CD14-positive monocyte (primary cell): Measurements from ENCODE around the gene KEAP1. TPM values are rescaled to one million over a fixed set of nuclear protein-coding genes. Genes with fewer than 3 reads are reported as not detected.

Experiments used
- DNase-seq, 3 donors: peaks; one replicate each; pipeline ENCODE4 v3.0.0-alpha.2; 2011 to 2022
- H2AFZ ChIP-seq: 2 replicates; pipeline ENCODE4 v1.6.0; 2012; ENCODE audit warnings: mild to moderate bottlenecking, low read depth, low read length, inconsistent platforms; ENCODE audit not compliant: insufficient read depth, poor library complexity, severe bottlenecking
- H3K27ac ChIP-seq, 2 donors: 1 replicate in 1 of 2; 2 replicates in 1 of 2; pipeline ENCODE4 v1.5.1; 2012 to 2013; ENCODE audit warnings: low read length in 2 of 2, control low read depth in 1 of 2, inconsistent platforms in 1 of 2, low read depth in 1 of 2, mild to moderate bottlenecking in 1 of 2
- H3K27me3 ChIP-seq, 2 donors: one replicate each; pipeline versions ENCODE4 v1.6.0 to v1.6.1; 2011 to 2013; ENCODE audit warnings: low read length in 2 of 2; ENCODE audit not compliant: control insufficient read depth in 2 of 2, insufficient read depth in 2 of 2
- H3K36me3 ChIP-seq, 2 donors: replicated peaks in 1 of 2; 1 replicate in 1 of 2; 2 replicates in 1 of 2; pipeline versions ENCODE4 v1.5.1 to v1.6.1; 2012 to 2013; ENCODE audit warnings: low read length in 2 of 2, control low read depth in 1 of 2, inconsistent platforms in 1 of 2, mild to moderate bottlenecking in 1 of 2; ENCODE audit not compliant: insufficient read depth in 2 of 2, control insufficient read depth in 1 of 2
- H3K4me1 ChIP-seq, 2 donors: 1 replicate in 1 of 2; 2 replicates in 1 of 2; pipeline versions ENCODE4 v1.5.1 to v1.6.1; 2012 to 2013; ENCODE audit warnings: low read length in 2 of 2, control low read depth in 1 of 2, inconsistent platforms in 1 of 2, mild to moderate bottlenecking in 1 of 2, moderate library complexity in 1 of 2; ENCODE audit not compliant: insufficient read depth in 2 of 2, control insufficient read depth in 1 of 2
- H3K4me2 ChIP-seq: replicated peaks from 2 replicates; pipeline ENCODE3; 2012; ENCODE audit warnings: low read length, moderate library complexity, mild to moderate bottlenecking; ENCODE audit not compliant: poor library complexity, severe bottlenecking; ENCODE audit errors: extremely low read depth
- H3K4me3 ChIP-seq, 3 experiments: fragments of 200-600 bp in 1 of 3; sonication (generic) in 1 of 3; replicated peaks in 1 of 3; 1 replicate in 2 of 3; 2 replicates in 1 of 3; pipeline ENCODE4 v1.5.1; 2011 to 2013; ENCODE audit warnings: low read length in 3 of 3, mild to moderate bottlenecking in 3 of 3, control low read depth in 2 of 3, low read depth in 2 of 3, inconsistent platforms in 1 of 3, moderate library complexity in 1 of 3
- H3K79me2 ChIP-seq: 2 replicates; pipeline ENCODE4 v1.6.0; 2012; ENCODE audit warnings: mild to moderate bottlenecking, control low read depth, inconsistent platforms, low read length, moderate library complexity; ENCODE audit not compliant: insufficient read depth
- H3K9ac ChIP-seq: 2 replicates; pipeline ENCODE4 v1.6.0; 2017; ENCODE audit warnings: low read length, mild to moderate bottlenecking; ENCODE audit not compliant: insufficient read depth, poor library complexity, severe bottlenecking
- H3K9me3 ChIP-seq, 2 donors: replicated peaks in 1 of 2; 1 replicate in 1 of 2; 2 replicates in 1 of 2; pipeline versions ENCODE4 v1.5.1 to v1.6.1; 2012 to 2013; ENCODE audit warnings: low read length in 2 of 2, control low read depth in 1 of 2; ENCODE audit not compliant: control insufficient read depth in 1 of 2, insufficient read depth in 1 of 2
- H4K20me1 ChIP-seq: 2 replicates; pipeline ENCODE4 v1.6.0; 2012; ENCODE audit warnings: mild to moderate bottlenecking, low read length, control low read depth, moderate library complexity; ENCODE audit not compliant: insufficient read depth
- H3K27ac Mint-ChIP-seq, 7 donors: one replicate each; pipeline ENCODE4 v1.8.0; 2020; ENCODE audit warnings: mild to moderate bottlenecking in 7 of 7, mixed read lengths in 7 of 7, moderate library complexity in 6 of 7, inconsistent platforms in 2 of 7
- H3K27me3 Mint-ChIP-seq, 3 donors: one replicate each; pipeline ENCODE4 v1.8.0; 2021 to 2022; ENCODE audit warnings: low read depth in 3 of 3, mild to moderate bottlenecking in 3 of 3, mixed read lengths in 3 of 3, moderate library complexity in 3 of 3, inconsistent platforms in 1 of 3
- H3K36me3 Mint-ChIP-seq, 2 donors: one replicate each; pipeline ENCODE4 v1.8.0; 2020; ENCODE audit warnings: mixed read lengths in 2 of 2, inconsistent platforms in 1 of 2, mild to moderate bottlenecking in 1 of 2
- H3K4me1 Mint-ChIP-seq: one replicate; pipeline ENCODE4 v1.8.0; 2020; ENCODE audit warnings: mild to moderate bottlenecking, mixed read lengths
- H3K4me3 Mint-ChIP-seq, 2 donors: one replicate each; pipeline ENCODE4 v1.8.0; 2020; ENCODE audit warnings: mild to moderate bottlenecking in 2 of 2, mixed read lengths in 2 of 2, moderate library complexity in 1 of 2
- H3K9me3 Mint-ChIP-seq, 7 donors: one replicate each; pipeline ENCODE4 v1.8.0; 2020 to 2022; ENCODE audit warnings: mixed read lengths in 7 of 7, mild to moderate bottlenecking in 6 of 7, moderate library complexity in 6 of 7, inconsistent platforms in 2 of 7
- CTCF ChIP-seq: fragments of 200-600 bp; IDR thresholded peaks from one replicate; pipeline ENCODE4 v1.8.0; 2022; ENCODE audit warnings: antibody characterized with exemption, mild to moderate bottlenecking
- WGBS: methylation state at CpG from one replicate; pipeline ENCODE4 v1.1.5; 2013; ENCODE audit warnings: missing lambda C conversion rate; ENCODE audit not compliant: insufficient coverage; 5-methylcytosine and 5-hydroxymethylcytosine counted together
- intact Hi-C, 2 donors: fragments of 100-400 bp; cut with micrococcal nuclease; formaldehyde crosslinking; loops; one replicate each; pipeline versions ENCODE4 v1.15.0 to v1.15.1; 2023
- polyA plus RNA-seq, 3 donors: library from polyadenylated mRNA; depleted of rRNA in 1 of 3; unstranded in 2 of 3; stranded (reverse) in 1 of 3; fragments of 300-500 nt in 2 of 3; fragments of >200 nt in 1 of 3; fragmentation: Illumina TruSeq in 2 of 3; gene quantifications; 1 replicate in 2 of 3; 2 replicates in 1 of 3; pipeline ENCODE4 v1.2.3, GENCODE V29; 2012 to 2021

The KEAP1 gene
- polyA plus RNA-seq, 3 donors = 26.0 to 32.6 (median 26.1) TPM

GRCh38 chr19:10550336-10550735 lies 47.2 kb upstream of the KEAP1 start:
- 100% methylated on average over 3 of the region's 6 CpGs for WGBS
- H2AFZ ChIP-seq = no peak overlapping the region
- no peak overlapping the region for H3K4me2 ChIP-seq
- H4K20me1 ChIP-seq = peaks cover 49% of the 10 kb centered on the region
- TF ChIP-seq CTCF = no peak
- no peak for DNase-seq
- Mint-ChIP-seq H3K36me3 (peaks cover 62 to 83% of the 10 kb centered on the region in 2 donors), H3K9me3 (peaks cover 0 to 8% (median 1%) of the 10 kb centered on the region in 7 donors), H3K4me3 (no peak overlapping the region), H3K27ac (peak overlapping the region in 4 of 7 donors; percentile 15 to 64 (median 49)), H3K4me1 (peaks cover 11% of the 10 kb centered on the region), H3K27me3 (peaks cover 0 to 1% (median 0%) of the 10 kb centered on the region in 3 donors)
- H3K9me3 ChIP-seq = peaks cover 0 to 4% of the 10 kb centered on the region in 2 donors
- peaks cover 2 to 8% of the 10 kb centered on the region in 2 donors for H3K4me1 ChIP-seq
- H3K27me3 ChIP-seq = no peaks in the 10 kb centered on the region
- H3K27ac ChIP-seq = no peak overlapping the region
- H3K4me3 ChIP-seq = no peak overlapping the region
- no peak overlapping the region for H3K9ac ChIP-seq
- peaks cover 66 to 84% of the 10 kb centered on the region in 2 donors for H3K36me3 ChIP-seq
- intact Hi-C loops = loop anchor here in 1 of 2 donors (1.0 kb wide), 1 partner anchor 9 kb away; no protein-coding TSS in a partner anchor
- peaks cover 20% of the 10 kb centered on the region for H3K79me2 ChIP-seq

GRCh38 chr19:10549733-10550132 lies 46.6 kb upstream of the KEAP1 start:
- peaks cover 17% of the 10 kb centered on the region for H3K4me1 Mint-ChIP-seq
- TF ChIP-seq CTCF = no peak
- no peak for DNase-seq
- Histone ChIP-seq H3K27me3 (no peaks in the 10 kb centered on the region), H3K9me3 (peaks cover 0 to 4% of the 10 kb centered on the region in 2 donors), H3K27ac (no peak overlapping the region), H3K36me3 (peaks cover 61 to 78% of the 10 kb centered on the region in 2 donors), H3K79me2 (peaks cover 26% of the 10 kb centered on the region), H3K4me2 (no peak overlapping the region), H4K20me1 (peaks cover 43% of the 10 kb centered on the region), H3K4me1 (peaks cover 8 to 14% of the 10 kb centered on the region in 2 donors), H2AFZ (no peak overlapping the region), H3K4me3 (no peak overlapping the region), H3K9ac (no peak overlapping the region)
- peaks cover 0 to 8% (median 1%) of the 10 kb centered on the region in 7 donors for H3K9me3 Mint-ChIP-seq
- WGBS = 96% methylated on average over 5 of the region's 7 CpGs
- peaks cover 57 to 77% of the 10 kb centered on the region in 2 donors for H3K36me3 Mint-ChIP-seq
- H3K27ac Mint-ChIP-seq = peak overlapping the region in 1 of 7 donors; percentile 15
- H3K27me3 Mint-ChIP-seq = peaks cover 0 to 3% (median 0%) of the 10 kb centered on the region in 3 donors
- H3K4me3 Mint-ChIP-seq = no peak overlapping the region
- intact Hi-C loops = loop anchor here in 1 of 2 donors (1.0 kb wide), 1 partner anchor 8 kb away; no protein-coding TSS in a partner anchor
